Loucy (cell line): ENCODE measurements around the gene CORO7.

Source experiments
- H2AFZ ChIP-seq: fragments of 200-600 bp; sonication (generic); 2 replicates; pipeline ENCODE4 v1.6.0; 2016; ENCODE audit warnings: antibody characterized with exemption, mild to moderate bottlenecking, low read length, moderate library complexity
- H3F3A ChIP-seq: fragments of 200-600 bp; 2 replicates; pipeline ENCODE4 v1.6.0; 2016; ENCODE audit warnings: antibody characterized with exemption, low read depth, mild to moderate bottlenecking
- H3K27me3 ChIP-seq: fragments of 200-600 bp; sonication (generic); 2 replicates; pipeline ENCODE4 v1.6.1; 2014; ENCODE audit warnings: low read length, mild to moderate bottlenecking; ENCODE audit not compliant: insufficient read depth, poor library complexity, severe bottlenecking
- H3K36me3 ChIP-seq: fragments of 200-600 bp; sonication (generic); 2 replicates; pipeline ENCODE4 v1.6.1; 2016; ENCODE audit warnings: low read length; ENCODE audit not compliant: insufficient read depth
- H3K4me1 ChIP-seq: fragments of 200-600 bp; sonication (generic); 2 replicates; pipeline ENCODE4 v1.5.1; 2014; ENCODE audit warnings: low read length, mild to moderate bottlenecking; ENCODE audit not compliant: insufficient read depth, poor library complexity, severe bottlenecking
- H3K4me2 ChIP-seq: fragments of 200-600 bp; sonication (generic); 2 replicates; pipeline ENCODE4 v1.6.0; 2014; ENCODE audit warnings: antibody characterized with exemption, low read length, low read depth, mild to moderate bottlenecking; ENCODE audit not compliant: poor library complexity, severe bottlenecking
- H3K4me3 ChIP-seq: fragments of 200-600 bp; sonication (generic); 2 replicates; pipeline ENCODE4 v1.5.1; 2014; ENCODE audit warnings: low read length, mild to moderate bottlenecking, mixed read lengths; ENCODE audit not compliant: poor library complexity, severe bottlenecking
- H3K79me2 ChIP-seq: fragments of 200-600 bp; sonication (generic); 2 replicates; pipeline ENCODE4 v1.6.1; 2014; ENCODE audit warnings: low read length; ENCODE audit not compliant: insufficient read depth
- H3K9ac ChIP-seq: fragments of 200-600 bp; sonication (generic); 2 replicates; pipeline ENCODE4 v1.6.0; 2014; ENCODE audit warnings: mild to moderate bottlenecking, low read depth, low read length, moderate library complexity; ENCODE audit not compliant: poor library complexity, severe bottlenecking
- H3K9me2 ChIP-seq: fragments of 200-600 bp; sonication (generic); replicated peaks from 2 replicates; pipeline ENCODE4 v1.6.1; 2016; ENCODE audit warnings: low read depth, low read length, mixed read lengths
- H3K9me3 ChIP-seq: fragments of 200-600 bp; sonication (generic); 2 replicates; pipeline ENCODE4 v1.6.1; 2014; ENCODE audit warnings: mild to moderate bottlenecking, antibody characterized with exemption, low read length, low read depth; ENCODE audit not compliant: insufficient read depth
- H4K20me1 ChIP-seq: fragments of 200-600 bp; sonication (generic); 2 replicates; pipeline ENCODE4 v1.6.0; 2014; ENCODE audit warnings: antibody characterized with exemption, low read length, mild to moderate bottlenecking; ENCODE audit not compliant: insufficient read depth, poor library complexity, severe bottlenecking
- EZH2phosphoT487 ChIP-seq: fragments of 200-600 bp; IDR thresholded peaks from 2 replicates; pipeline ENCODE4 v1.6.1; 2018; ENCODE audit warnings: antibody characterized with exemption, mild to moderate bottlenecking, moderate library complexity, borderline replicate concordance
- TF ChIP-seq, protein P1 (sequence below): fragments of 200-600 bp; sonication (generic); conservative IDR thresholded peaks from 2 replicates; pipeline ENCODE4 v1.5.1; 2014; ENCODE audit warnings: mild to moderate bottlenecking, antibody characterized with exemption, low read length

CORO7 gene

DNA sequence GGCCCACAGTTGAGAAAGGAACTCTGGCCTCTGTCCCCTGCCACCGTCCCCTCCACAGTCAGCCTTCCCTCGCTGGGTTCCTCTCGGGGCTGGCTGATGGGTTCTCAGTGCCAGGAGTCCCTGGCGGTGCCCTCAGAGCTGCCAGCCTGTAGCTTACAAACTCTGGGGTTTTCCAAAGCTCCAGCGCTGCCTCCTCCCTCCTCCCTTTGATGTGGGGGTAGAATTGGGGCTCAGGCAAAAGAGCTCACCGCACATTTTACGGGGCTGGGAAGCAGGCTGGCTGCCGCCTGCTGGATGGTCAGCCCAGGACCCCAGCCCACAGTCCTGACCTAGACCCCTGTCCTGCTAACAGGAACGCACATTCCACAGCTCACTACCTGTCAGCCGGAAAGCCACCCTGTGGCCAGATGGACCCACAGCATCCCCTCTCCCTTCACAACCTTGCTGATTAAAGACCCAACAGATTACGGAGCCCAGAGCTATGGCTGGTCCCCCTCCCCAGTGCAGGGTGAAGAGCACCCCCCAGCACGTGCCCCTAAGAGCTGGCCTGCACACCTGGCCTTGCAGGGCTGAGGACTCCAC lies 38.7 kb downstream of the CORO7 start:
- Histone ChIP-seq H3K4me2 (no peak overlapping the region), H3K79me2 (no peaks in the 10 kb centered on the region), H4K20me1 (no peaks in the 10 kb centered on the region), H3K9ac (no peak overlapping the region), H3K9me2 (no peaks in the 10 kb centered on the region), H3K4me3 (no peak overlapping the region), H3K27me3 (no peaks in the 10 kb centered on the region), H3K4me1 (no peaks in the 10 kb centered on the region), H3K36me3 (no peaks in the 10 kb centered on the region), H3K9me3 (no peaks in the 10 kb centered on the region), H2AFZ (no peak overlapping the region), H3F3A (no peaks in the 10 kb centered on the region)
- no peak for TF ChIP-seq EZH2phosphoT487
- TF ChIP-seq, protein P1, sequence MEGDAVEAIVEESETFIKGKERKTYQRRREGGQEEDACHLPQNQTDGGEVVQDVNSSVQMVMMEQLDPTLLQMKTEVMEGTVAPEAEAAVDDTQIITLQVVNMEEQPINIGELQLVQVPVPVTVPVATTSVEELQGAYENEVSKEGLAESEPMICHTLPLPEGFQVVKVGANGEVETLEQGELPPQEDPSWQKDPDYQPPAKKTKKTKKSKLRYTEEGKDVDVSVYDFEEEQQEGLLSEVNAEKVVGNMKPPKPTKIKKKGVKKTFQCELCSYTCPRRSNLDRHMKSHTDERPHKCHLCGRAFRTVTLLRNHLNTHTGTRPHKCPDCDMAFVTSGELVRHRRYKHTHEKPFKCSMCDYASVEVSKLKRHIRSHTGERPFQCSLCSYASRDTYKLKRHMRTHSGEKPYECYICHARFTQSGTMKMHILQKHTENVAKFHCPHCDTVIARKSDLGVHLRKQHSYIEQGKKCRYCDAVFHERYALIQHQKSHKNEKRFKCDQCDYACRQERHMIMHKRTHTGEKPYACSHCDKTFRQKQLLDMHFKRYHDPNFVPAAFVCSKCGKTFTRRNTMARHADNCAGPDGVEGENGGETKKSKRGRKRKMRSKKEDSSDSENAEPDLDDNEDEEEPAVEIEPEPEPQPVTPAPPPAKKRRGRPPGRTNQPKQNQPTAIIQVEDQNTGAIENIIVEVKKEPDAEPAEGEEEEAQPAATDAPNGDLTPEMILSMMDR, result no peak

DNA sequence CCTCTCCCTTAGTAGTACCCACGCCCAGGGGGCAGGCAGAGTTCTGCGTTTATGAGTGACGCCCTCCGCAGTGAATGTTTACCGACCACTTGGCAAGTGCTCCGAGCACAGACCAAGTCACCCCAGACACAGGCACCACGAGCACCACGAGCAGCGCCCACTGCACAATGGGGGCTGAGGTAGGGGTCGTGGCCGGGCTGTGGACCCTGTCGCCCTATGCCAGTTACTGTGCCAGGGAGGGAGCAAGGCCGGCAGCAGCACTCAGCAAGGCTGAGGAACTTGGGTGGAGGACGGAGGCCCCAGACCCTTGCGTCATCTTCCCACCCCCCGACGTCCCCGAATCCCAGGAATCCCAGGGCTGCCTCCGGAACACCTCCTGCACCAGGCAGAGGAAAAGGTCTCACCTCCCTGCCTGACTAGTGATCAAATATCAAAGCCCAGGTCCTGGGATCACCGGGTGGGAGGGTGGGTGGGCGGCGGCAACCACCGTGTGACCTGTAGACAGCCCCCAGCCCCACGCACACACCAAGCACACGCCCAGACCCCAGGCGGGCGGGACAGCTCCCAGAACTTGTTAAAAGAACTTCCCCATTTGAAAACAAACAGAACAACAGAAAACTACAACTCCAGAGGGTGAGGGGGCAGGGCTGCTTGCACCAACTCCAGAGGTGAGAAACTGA lies 39.4 kb downstream of the CORO7 start:
- no peaks in the 10 kb centered on the region for H3F3A ChIP-seq
- H3K9me2 ChIP-seq, result no peaks in the 10 kb centered on the region
- no peak overlapping the region for H2AFZ ChIP-seq
- no peaks in the 10 kb centered on the region for H3K36me3 ChIP-seq
- H3K27me3 ChIP-seq, result no peaks in the 10 kb centered on the region
- H4K20me1 ChIP-seq, result no peaks in the 10 kb centered on the region
- H3K4me3 ChIP-seq, result no peak overlapping the region
- no peaks in the 10 kb centered on the region for H3K9me3 ChIP-seq
- no peak overlapping the region for H3K4me2 ChIP-seq
- TF ChIP-seq, protein P1, result no peak
- no peak for TF ChIP-seq EZH2phosphoT487
- no peak overlapping the region for H3K9ac ChIP-seq
- H3K79me2 ChIP-seq, result no peaks in the 10 kb centered on the region
- H3K4me1 ChIP-seq, result no peaks in the 10 kb centered on the region

DNA sequence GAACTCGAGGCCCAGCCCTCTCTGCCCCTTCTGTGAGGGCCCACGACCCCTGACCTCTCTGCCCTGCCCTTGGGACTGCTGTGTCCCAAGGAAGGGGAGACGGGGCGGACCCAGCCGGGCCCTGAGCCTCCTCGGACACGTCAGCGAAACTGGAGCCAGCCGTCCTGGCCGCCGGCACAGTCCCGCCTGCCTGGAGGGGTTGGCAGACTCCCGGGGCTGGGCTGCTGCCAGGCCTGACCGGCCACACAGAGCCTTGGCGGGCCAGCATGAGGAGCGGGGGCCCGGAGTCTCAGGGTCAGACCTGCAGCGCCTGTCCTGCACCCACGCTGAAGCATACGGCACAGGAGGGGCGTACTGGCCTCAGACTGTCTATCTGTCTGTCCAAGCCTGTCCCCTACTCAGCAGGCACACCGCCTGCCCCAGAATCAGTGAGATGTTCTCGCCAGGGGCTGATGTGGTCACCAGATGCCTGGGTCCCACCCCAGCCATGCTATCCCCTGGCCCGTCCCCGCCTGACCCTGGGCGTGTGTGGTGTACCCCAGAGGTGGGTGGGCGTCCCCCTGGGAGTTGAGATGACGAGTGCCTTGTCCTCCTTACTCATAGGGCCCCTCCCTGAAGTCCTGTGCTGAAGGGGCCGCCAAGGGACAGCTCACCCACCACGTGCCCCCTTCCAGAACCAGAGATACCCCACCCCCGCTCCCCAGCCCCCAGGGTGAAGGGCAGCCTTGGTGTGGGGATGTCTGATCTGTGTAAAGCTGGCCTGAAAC lies 40.1 kb downstream of the CORO7 start:
- Histone ChIP-seq H3K4me3 (no peak overlapping the region), H2AFZ (no peak overlapping the region), H3K79me2 (no peaks in the 10 kb centered on the region), H4K20me1 (no peaks in the 10 kb centered on the region), H3K27me3 (no peaks in the 10 kb centered on the region), H3K36me3 (no peaks in the 10 kb centered on the region), H3K9me3 (no peaks in the 10 kb centered on the region), H3K4me2 (no peak overlapping the region), H3K9ac (no peak overlapping the region), H3F3A (no peaks in the 10 kb centered on the region), H3K9me2 (no peaks in the 10 kb centered on the region), H3K4me1 (no peaks in the 10 kb centered on the region)
- TF ChIP-seq, protein P1, result no peak
